TTC549 (cell line): ENCODE data around the gene LNPK.
"Not testable (repeated sequence)": the region's sequence is repeated elsewhere in the genome, so short reads cannot be mapped to it uniquely, and the experiment has no call there.

Experiments used
- FAIRE-seq: peaks from 2 replicates; lab custom pipeline; 2012; peaks lifted over from hg19 to GRCh38; lab: Jason Lieb, UNC

The LNPK gene

DNA sequence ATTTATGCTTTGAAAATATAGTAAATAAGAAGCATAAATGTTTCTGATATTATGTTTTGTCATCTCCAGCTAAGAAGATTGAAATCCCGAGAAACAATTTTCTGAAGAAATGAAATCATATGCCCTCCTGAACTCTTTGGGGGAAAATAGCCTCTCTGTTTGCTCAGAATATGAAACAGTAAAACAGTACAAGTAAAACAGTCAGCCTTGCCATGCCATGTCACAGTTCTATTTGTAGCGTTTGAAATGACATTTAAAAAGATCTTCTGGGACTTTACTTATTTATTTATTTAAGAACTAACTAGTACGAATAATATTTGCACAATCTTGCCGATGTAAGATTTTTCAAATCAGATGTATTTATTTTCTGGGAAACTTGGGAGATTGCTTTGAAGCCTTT, 98.0 kb downstream of the LNPK start:
- no peak for FAIRE-seq

DNA sequence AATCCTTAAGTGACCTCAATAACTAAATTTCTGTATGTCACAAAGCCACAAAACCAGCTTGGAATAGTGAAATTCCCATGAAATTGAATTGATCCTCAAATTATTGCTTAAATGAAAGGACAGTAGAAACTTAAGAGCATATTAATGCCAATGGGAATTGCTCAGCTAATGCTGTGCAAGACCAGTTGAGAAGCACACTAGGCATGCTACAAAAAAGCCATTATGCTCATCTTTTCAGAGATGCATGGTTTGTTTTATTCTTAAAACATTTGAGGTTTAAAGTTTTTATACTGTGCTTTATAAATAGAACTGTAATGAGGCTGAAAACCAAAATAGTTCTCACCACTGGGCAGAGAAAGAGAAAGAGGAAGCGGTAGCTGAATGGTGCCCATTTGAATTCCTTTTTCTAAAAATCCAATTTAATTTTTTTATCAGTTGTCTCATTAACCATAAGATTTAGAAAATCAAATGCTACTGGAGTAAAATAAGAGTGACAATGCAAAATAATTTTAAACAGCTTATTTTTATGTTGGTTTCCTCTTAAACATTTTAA, 98.6 kb downstream of the LNPK start:
- no peak for FAIRE-seq

DNA sequence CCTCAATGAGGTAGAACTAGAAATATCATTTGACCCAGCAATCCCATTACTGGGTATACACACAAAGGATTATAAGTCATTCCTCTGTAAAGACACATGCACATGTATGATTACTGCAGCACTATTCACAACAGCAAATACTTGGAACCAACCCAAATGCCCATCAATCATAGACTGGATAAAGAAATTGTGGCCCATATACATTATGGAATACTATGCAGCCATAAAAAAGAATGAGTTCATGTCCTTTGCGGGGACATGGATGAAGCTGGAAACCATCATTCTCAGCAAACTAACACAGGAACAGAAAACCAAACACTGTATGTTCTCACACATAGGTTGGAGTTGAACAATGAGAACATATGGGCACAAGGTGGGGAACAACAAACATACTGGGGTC, 106.1 kb downstream of the LNPK start:
- FAIRE-seq, result not testable (repeated sequence)

DNA sequence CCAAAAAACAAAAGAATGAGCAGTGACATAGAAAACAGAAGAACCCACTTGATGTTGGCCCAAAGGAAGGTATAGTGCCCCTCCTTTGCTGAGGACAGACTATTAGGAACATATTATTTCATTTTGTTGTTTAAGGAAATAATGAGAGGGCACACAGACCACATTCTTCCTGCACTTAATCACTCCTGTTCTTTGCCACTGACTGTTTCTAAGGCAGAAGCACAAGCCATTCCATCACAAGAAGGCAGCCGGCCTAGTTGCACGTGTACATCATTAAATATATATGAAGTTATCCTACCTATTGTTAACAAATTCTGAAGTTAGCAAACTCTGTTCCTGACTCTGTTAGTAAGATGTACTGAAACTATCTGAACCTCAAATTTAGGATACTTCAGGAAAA, 110.0 kb downstream of the LNPK start:
- FAIRE-seq, result no peak

DNA sequence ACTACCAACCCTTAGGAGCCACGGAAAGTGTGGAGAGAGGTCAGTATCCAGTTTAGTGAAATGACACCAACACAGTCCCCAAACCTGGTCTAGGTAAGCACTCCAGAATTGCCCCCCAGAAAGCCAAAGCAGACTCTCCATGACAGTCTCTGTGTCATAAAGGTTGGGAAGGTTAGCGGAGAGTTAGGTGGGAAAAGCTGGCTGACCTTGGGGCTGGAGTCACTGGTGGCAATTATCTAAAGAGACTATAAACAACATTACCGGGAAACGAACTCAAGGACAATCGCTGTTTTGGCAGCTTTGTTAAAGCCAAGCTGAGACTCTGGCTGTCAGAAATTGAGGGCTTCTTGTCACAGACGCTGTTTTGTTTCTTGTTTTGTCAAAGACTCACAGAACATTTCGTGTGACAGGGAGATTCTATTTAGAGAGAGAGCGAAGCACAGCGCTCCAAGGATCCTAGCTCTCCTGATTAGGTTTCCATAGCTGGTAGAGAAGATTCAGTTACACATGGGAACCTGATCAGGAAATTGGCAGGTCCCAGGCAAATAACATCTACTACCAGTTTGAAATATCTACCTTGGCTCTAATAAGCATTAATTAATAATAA, 111.3 kb downstream of the LNPK start:
- no peak for FAIRE-seq

DNA sequence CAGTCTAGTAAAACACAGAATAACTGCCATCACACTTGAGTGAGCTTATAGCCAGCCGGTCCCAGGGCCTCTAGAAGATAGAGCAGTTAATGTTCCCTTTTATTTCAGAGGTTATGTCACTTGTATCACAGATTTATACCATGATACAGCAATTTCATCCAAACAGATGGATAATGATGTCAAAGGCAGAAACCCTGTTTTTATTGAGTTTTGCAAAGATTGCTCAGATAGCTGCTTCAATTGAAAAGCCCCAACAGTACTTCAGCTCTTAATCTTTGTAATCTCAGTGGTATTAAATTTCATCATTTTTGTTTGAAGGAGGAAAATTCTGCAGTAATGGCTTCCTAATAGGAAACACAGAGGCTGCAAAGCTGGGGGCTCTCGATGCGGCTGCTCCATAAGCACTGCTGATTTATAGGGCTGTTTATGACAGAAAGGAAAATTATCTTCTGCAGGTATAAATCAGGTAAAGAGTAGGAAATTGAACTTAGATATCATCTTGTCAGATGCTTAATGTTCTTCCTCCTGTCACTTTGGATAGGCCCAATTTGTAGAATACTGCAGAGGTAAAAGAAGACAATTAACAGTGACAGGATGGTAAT, 112.3 kb downstream of the LNPK start:
- FAIRE-seq, result no peak

DNA sequence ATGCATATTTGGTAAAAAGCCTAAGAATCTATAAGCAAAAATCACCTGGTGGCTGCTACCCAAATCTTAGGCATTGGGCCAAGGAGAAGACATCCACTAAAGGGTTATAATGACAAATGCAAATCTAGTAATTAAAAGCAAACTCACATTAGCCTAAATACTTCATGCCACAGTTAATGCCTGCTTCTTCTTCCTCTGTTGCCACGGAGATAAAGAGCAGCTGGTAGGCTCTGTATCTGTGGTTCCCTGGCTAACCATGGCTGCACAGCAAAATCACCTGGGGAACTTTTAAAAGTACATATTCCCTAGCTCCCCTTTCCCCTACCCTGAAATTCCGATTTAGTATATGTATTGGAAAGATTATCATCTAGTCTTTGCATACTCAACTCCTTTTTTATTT, 114.3 kb downstream of the LNPK start:
- no peak for FAIRE-seq

DNA sequence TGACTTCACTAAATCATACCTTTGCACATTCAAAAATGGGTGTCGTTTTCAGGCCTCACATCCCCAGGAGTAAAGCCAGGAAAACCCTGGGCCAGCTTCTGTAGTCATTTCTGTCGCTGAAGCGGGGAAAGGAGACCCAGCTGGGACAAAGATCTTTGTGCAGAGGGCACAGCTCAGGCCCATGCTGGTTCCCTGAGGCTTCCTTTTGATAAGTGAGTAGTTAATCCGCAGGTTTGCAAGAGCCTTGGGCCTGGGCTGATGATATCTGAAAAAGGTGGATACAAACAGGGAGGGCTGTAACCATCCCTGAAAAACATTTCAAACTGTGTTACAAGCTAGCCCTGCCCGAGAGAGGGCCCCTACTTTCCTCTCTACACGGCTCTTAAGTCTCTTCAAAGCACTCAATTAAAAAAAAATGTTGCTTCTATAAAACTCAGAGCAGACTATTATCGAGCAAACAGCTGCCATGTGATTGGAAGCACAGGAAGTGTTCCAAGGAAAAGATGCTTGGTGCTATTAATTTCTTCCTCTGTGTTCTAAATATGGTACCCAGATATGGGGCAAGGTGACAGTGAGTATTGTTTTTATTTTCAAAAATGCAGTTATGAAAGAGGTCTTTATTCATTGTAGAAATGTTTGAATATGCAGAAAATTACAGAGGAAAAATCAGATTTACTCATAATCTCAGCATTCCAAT, 117.2 kb downstream of the LNPK start:
- no peak for FAIRE-seq

DNA sequence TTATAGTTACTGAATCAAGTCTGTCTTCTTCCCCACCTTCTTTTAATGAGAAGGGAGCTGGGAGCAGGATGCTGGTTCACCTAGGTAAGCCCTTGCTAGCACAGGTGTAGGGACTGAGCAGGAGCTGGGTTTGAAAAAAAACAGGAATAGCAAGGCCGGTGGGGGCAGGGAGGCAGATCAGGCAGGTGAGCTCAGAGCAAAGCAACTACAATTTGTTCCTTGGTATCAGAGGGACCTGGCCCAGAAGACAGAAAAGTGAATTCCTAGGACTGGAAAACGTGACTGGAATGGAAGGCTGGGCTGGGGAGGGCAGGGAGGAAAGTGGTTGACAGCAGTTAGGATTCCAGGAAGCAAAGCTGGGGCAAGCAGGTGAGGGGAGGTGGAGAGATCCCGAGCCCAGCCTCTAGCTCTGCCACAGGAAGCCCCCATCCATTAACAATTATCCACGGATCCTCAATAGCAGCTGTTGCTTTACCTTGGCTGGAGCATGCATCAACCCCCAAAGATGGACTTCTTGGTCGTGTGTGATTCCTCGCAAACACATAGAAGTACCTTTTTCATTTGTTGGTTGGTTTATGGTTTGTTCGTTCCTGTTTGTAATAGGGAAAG, 118.4 kb downstream of the LNPK start:
- no peak for FAIRE-seq

DNA sequence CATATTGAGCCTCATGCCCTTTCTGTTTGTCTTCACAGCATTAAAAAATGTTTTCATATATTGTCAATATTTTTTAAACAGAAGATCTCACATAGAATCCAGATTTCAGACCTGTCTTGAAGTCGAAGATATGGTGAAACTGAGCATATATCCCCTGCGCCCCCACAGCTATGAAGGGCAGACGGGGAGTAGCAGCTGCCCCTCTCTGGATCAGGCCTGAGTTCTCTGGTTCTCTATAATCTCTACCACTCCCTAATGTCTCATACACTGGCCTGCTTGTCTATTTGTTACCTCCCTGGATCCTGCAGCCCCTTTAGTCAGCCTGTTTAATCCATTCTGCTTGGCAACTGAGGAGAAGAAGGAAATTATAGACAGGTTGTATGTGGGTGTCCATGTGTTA, 122.4 kb downstream of the LNPK start:
- no peak for FAIRE-seq

DNA sequence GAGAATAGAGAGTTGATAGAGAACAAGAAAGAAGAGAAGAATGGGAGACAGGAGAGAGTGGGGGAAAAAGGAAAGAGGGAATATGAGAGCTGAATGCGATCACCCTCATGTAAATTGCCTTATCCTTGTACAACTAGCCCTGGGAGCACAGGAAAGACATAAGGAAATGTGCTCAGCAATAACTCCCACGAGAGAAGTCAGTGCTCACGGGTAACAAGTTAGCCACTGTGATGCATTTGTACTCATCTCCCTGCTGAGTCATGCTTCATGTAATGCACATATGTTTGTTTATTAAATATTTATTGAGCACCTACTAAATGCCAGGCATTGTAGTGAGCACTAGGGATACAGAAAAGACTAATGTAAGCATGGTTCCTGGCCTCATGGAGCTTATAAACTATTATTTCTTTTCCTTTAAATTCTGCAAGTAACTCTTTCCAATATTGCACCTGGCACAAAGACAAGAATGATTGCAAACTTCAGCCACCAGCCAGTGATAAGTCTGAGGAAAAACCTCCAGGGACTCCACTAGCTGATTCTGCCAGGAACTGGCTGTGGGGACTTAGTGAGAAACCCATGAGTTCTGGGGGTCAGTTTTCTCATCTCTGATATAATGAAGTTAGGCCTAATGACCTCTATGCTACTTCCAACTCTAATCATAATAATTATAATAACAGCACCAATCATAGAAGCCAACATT, 124.1 kb downstream of the LNPK start:
- no peak for FAIRE-seq

DNA sequence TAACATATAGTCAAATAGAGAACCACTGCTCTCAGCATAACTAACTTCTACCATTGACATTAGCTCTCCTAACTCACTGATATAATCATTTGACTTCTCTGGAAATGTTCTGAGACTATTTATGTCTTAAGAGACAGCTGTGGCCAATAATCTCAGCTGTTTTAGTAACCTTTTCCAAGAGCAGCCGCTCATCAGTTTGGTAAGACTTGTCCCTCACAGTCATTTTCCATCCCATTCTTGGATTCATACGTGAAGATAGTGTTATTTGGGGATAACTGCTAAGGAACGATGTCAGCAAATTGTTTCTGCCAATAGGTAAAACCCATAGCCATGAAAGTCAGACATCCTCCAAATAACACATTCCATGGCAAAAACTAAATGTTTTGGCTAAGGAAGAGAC, 127.8 kb downstream of the LNPK start:
- FAIRE-seq, result no peak
